H1 (cell line): ENCODE data around the gene OST4.

Experiments
- BACH1 ChIP-seq: IDR thresholded peaks from 2 replicates; pipeline ENCODE4 v1.6.1; 2012; ENCODE audit warnings: low read length, improper control_type of control experiment
- CHD1 ChIP-seq: IDR thresholded peaks from 2 replicates; pipeline ENCODE4 v1.6.1; 2012; ENCODE audit warnings: low read depth, low read length, improper control_type of control experiment
- CREB1 ChIP-seq: IDR thresholded peaks from 2 replicates; pipeline ENCODE4 v1.6.1; 2012; ENCODE audit warnings: inconsistent platforms
- EZH2 ChIP-seq: fragments of 200-600 bp; sonication (generic); IDR thresholded peaks from 2 replicates; pipeline ENCODE4 v1.7.1; 2012; ENCODE audit warnings: low read depth, mild to moderate bottlenecking, moderate library complexity, low read length, inconsistent platforms; ENCODE audit not compliant: severe bottlenecking
- MAX ChIP-seq: IDR thresholded peaks from 2 replicates; pipeline ENCODE4 v1.6.1; 2012; ENCODE audit warnings: inconsistent platforms
- POLR2A ChIP-seq, 2 experiments: IDR thresholded peaks; 1 replicate in 1 of 2; 2 replicates in 1 of 2; pipeline ENCODE4 v1.6.1; 2011; ENCODE audit warnings: low read depth in 2 of 2, low read length in 2 of 2, mild to moderate bottlenecking in 2 of 2; ENCODE audit errors: control extremely low read depth in 1 of 2
- POLR2AphosphoS5 ChIP-seq: IDR thresholded peaks from 2 replicates; pipeline ENCODE4 v1.6.1; 2011; ENCODE audit warnings: low read depth, low read length
- RAD21 ChIP-seq, 2 experiments: IDR thresholded peaks in 1 of 2; conservative IDR thresholded peaks in 1 of 2; 2 replicates each; pipeline ENCODE4 v1.6.1; 2011; ENCODE audit warnings: low read depth in 2 of 2, low read length in 2 of 2, improper control_type of control experiment in 1 of 2, inconsistent platforms in 1 of 2, mild to moderate bottlenecking in 1 of 2, moderate library complexity in 1 of 2
- SAP30 ChIP-seq: fragments of 300-600 bp; sonication (generic); IDR thresholded peaks from 2 replicates; pipeline ENCODE4 v1.7.1; 2012; ENCODE audit warnings: low read length, moderate library complexity, mild to moderate bottlenecking, inconsistent platforms; ENCODE audit not compliant: insufficient read depth, insufficient replicate concordance
- TAF1 ChIP-seq: IDR thresholded peaks from 2 replicates; pipeline ENCODE4 v1.6.1; 2011; ENCODE audit warnings: mild to moderate bottlenecking, low read depth, low read length
- TF ChIP-seq, protein P1 (sequence below), 3 experiments: IDR thresholded peaks; 1 replicate in 2 of 3; 2 replicates in 1 of 3; pipeline versions ENCODE4 v1.5.1 to v1.6.1; 2011; ENCODE audit warnings: low read length in 3 of 3, mild to moderate bottlenecking in 3 of 3, inconsistent platforms in 2 of 3, low read depth in 1 of 3, moderate library complexity in 1 of 3; ENCODE audit not compliant: insufficient read depth in 1 of 3; ENCODE audit errors: control extremely low read depth in 1 of 3
- TF ChIP-seq, protein P2 (sequence below): IDR thresholded peaks from 2 replicates; pipeline ENCODE4 v1.6.1; 2011; ENCODE audit warnings: low read length, improper control_type of control experiment

DNA sequence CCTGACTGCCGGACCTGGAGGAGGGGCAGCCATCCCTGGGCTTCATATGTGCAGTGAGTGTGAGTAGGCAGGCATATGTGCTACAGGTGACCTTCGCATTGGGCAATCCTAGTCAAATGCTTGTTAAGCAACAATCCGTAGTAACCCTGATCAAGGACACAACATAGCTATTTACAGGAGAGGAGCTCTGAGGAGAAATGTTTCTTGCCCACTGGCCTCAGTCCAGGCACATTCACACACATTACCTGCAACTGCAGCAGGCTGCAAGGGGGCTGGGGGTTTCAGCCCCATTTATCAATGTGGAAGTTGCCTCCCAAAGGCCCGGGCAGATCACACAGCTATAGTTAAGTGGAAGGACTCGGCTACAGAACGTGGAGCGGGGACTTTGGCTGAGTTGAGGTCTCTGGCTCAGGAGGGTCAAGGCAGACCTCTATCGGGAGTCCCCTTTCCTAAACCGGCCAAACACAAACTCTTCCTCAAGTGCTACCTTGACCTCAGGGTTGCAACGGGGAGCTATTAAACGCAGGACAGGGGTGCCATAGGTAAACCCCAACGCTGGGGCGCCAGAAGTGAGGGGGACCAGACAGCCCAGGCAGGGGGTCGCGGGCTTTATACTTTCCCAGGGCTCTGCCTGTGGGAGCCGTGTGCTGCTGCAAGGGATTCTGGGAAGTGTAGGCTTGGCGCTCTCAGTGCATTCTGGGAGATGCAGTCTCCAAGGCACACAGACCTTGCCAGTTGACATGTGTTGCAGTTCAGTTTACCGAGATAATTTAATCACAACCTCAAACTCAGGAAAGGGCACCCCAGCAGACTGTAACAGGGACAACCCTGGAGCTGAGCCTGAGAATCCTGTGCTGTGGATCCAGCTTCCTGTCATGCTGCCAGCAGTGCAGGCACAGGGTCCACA, 24.5 kb upstream of the OST4 start:
- TF ChIP-seq TAF1 (no peak), POLR2A (IDR thresholded peaks at IDR 0.05; ENCODE audit: control extremely low read depth in 1 of 2, low read depth in 2 of 2, low read length in 2 of 2) (no peak), MAX (no peak), CREB1 (peak; percentile 44; the same call in 1 of the 2 replicates), BACH1 (no peak), POLR2AphosphoS5 (no peak), CHD1 (no peak), EZH2 (no peak), SAP30 (no peak), RAD21 (IDR thresholded peaks at IDR 0.05 in 1 of 2, conservative IDR thresholded peaks at IDR 0.05 in 1 of 2; ENCODE audit: low read depth in 2 of 2, low read length in 2 of 2) (no peak)
- TF ChIP-seq, protein P1, sequence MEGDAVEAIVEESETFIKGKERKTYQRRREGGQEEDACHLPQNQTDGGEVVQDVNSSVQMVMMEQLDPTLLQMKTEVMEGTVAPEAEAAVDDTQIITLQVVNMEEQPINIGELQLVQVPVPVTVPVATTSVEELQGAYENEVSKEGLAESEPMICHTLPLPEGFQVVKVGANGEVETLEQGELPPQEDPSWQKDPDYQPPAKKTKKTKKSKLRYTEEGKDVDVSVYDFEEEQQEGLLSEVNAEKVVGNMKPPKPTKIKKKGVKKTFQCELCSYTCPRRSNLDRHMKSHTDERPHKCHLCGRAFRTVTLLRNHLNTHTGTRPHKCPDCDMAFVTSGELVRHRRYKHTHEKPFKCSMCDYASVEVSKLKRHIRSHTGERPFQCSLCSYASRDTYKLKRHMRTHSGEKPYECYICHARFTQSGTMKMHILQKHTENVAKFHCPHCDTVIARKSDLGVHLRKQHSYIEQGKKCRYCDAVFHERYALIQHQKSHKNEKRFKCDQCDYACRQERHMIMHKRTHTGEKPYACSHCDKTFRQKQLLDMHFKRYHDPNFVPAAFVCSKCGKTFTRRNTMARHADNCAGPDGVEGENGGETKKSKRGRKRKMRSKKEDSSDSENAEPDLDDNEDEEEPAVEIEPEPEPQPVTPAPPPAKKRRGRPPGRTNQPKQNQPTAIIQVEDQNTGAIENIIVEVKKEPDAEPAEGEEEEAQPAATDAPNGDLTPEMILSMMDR (IDR thresholded peaks at IDR 0.05; ENCODE audit: control extremely low read depth in 1 of 3, insufficient read depth in 1 of 3, low read depth in 1 of 3, low read length in 3 of 3) = no peak
- TF ChIP-seq, protein P2, sequence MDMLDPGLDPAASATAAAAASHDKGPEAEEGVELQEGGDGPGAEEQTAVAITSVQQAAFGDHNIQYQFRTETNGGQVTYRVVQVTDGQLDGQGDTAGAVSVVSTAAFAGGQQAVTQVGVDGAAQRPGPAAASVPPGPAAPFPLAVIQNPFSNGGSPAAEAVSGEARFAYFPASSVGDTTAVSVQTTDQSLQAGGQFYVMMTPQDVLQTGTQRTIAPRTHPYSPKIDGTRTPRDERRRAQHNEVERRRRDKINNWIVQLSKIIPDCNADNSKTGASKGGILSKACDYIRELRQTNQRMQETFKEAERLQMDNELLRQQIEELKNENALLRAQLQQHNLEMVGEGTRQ = no peak
